NCI-H1930 (cell line): ENCODE measurements around the gene HIVEP3.

Source experiments
- DNase-seq, 2 experiments: peaks; one replicate each; lab custom pipeline; 2025; lab: John Stamatoyannopoulos, UW

Gene HIVEP3

GRCh38 chr1:41848216-41848952, 70.3 kb downstream of the HIVEP3 start:
- DNase-seq = no peak

GRCh38 chr1:41847733-41848132, 71.0 kb downstream of the HIVEP3 start:
- DNase-seq = no peak

- no peak for DNase-seq
Observed at GRCh38 chr1:41846625-41847405, 71.9 kb downstream of the HIVEP3 start.

- DNase-seq = no peak
Observed at GRCh38 chr1:41844781-41845272, 73.9 kb downstream of the HIVEP3 start.

- no peak for DNase-seq
Observed at GRCh38 chr1:41844255-41844654, 74.5 kb downstream of the HIVEP3 start.

- no peak for DNase-seq
Observed at GRCh38 chr1:41842993-41843755, 75.5 kb downstream of the HIVEP3 start.

GRCh38 chr1:41842326-41842725, 76.4 kb downstream of the HIVEP3 start:
- no peak for DNase-seq

GRCh38 chr1:41840592-41841246, 78.0 kb downstream of the HIVEP3 start:
- no peak for DNase-seq

GRCh38 chr1:41838266-41838665, 80.5 kb downstream of the HIVEP3 start:
- no peak for DNase-seq

GRCh38 chr1:41837691-41838090, 81.0 kb downstream of the HIVEP3 start:
- DNase-seq = no peak

- no peak for DNase-seq
Observed at GRCh38 chr1:41835485-41835884, 83.2 kb downstream of the HIVEP3 start.

GRCh38 chr1:41833519-41834000, 85.2 kb downstream of the HIVEP3 start:
- no peak for DNase-seq

GRCh38 chr1:41830726-41831125, 88.0 kb downstream of the HIVEP3 start:
- no peak for DNase-seq

- no peak for DNase-seq
Observed at GRCh38 chr1:41827991-41828570, 90.6 kb downstream of the HIVEP3 start.

- DNase-seq = no peak
Observed at GRCh38 chr1:41823471-41823870, 95.3 kb downstream of the HIVEP3 start.

- no peak for DNase-seq
Observed at GRCh38 chr1:41822866-41823265, 95.9 kb downstream of the HIVEP3 start.

GRCh38 chr1:41819843-41820242, 98.9 kb downstream of the HIVEP3 start:
- no peak for DNase-seq

- no peak for DNase-seq
Observed at GRCh38 chr1:41819069-41819468, 99.7 kb downstream of the HIVEP3 start.

- DNase-seq = no peak
Observed at GRCh38 chr1:41816061-41816460, 102.7 kb downstream of the HIVEP3 start.

- no peak for DNase-seq
Observed at GRCh38 chr1:41813755-41814745, 104.7 kb downstream of the HIVEP3 start.
